T-helper 1 cell treated with Interleukin-12 subunit alpha and Interleukin-12 subunit beta and Interleukin-4 antibody, amounts not matched to agents 30 ng/mL and 1 ng/mL, for 36 hours (primary cell): Measurements from ENCODE around the gene RAF1. TPM values are rescaled to one million over a fixed set of nuclear protein-coding genes. Genes with fewer than 3 reads are reported as not detected.
"Not testable (repeated sequence)": the region's sequence is repeated elsewhere in the genome, so short reads cannot be mapped to it uniquely, and the experiment has no call there.

Experiments
- intact Hi-C: fragments of 100-400 bp; cut with micrococcal nuclease; formaldehyde crosslinking; loops from one replicate; pipeline ENCODE4 v1.15.1; 2024
- total RNA-seq: library from RNA; stranded (reverse); gene quantifications from 2 replicates; pipeline ENCODE4 v1.2.3, GENCODE V29; 2022

RAF1 gene
- total RNA-seq, 1 donor from 2014 or later: 104 TPM

DNA sequence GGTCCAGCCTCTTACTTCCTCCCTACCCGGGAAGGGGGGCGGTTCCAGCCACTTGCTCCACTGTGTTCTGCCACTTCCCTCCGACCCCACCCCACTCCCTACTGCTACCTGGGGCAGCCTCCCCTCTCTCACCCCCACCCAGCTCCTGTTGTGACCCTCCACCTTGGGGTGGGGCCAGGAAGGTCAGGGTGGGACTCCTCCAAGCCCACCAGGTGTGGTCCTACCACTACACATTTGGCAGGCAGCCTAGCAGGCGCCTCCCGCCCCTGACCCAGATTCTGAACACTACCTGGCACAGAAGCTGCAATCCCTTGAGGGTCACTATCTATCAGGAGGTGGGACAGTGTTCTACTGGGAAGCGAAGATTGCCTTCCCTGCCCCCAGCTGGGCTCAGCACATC lies 13.7 kb upstream of the RAF1 start:
- intact Hi-C loops: no loop called here

DNA sequence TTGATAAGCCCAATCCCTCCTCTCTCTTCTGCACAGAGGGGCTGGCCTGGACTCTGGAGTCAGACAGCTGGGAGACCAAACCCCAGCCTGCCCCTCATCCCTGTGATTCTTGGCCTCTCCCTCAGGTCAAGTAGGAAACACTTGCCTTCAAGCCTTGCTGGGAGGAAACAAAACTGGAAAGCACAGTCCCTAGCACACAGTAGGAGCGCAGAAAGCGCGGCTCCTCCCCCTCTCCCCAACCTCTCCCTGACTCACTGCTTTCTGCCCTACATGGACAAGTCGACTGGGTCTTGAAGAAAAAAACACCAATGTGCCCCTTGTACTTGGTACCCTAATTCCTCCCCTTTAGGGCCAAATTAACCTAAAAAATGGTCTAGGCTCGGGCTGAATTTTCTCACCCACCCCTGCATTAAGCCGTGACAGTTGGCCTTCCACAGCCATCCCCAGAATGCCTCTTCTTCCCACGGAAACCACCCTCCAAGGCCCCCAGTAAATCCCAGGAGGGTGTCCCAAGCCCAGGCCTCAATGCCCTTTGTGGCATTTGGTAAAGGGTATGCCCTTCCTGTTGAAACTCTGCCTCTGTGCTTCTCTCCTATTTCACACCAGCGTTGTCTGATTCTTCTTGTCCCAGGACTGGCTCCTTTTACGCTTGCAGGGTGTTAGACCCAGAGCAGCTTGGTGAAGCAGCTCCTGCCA lies 11.3 kb upstream of the RAF1 start:
- intact Hi-C loops: no loop called here

DNA sequence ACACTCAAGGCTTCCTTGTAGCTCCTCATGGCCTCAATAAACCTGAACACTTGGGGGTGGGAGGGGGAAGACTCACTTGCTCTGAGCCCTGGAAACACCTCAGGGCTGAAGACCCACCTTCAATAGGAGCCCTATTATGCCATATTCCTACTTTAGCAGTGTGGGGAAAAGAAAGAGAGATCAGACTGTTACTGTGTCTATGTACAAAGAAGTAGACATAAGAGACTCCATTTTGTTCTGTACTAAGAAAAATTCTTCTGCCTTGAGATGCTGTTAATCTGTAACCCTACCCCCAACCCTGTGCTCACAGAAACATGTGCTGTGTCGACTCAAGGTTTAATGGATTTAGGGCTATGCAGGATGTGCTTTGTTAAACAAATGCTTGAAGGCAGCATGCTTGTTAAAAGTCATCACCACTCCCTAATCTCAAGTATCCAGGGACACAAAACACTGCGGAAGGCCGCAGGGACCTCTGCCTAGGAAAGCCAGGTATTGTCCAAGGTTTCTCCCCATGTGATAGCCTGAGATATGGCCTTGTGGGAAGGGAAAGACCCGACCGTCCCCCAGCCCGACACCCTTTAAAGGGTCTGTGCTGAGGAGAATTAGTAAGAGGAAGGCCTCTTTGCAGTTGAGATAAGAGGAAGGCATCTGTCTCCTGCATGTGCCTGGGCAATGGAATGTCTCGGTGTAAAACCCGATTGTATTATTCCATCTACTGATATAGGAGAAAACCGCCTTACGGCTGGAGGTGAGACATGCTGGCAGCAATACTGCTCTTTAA lies 10.2 kb upstream of the RAF1 start:
- intact Hi-C loops: not testable (repeated sequence)

DNA sequence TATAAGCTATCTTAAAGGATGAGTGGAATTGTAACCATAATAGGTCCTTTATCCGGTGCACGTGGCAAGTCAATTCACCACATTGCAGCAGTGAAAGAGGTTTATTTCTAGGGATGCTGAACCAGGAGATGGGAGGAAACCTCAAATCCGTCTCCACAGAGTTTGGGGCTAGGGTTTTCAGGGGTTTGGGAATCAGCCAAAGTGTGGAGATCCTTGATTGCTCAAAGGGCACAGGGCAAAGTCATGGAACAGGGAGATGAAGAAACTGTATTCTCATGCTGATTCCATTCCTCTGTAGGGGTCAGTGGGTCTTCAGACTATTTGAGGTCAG lies 7.2 kb upstream of the RAF1 start:
- intact Hi-C loops: no loop called here

DNA sequence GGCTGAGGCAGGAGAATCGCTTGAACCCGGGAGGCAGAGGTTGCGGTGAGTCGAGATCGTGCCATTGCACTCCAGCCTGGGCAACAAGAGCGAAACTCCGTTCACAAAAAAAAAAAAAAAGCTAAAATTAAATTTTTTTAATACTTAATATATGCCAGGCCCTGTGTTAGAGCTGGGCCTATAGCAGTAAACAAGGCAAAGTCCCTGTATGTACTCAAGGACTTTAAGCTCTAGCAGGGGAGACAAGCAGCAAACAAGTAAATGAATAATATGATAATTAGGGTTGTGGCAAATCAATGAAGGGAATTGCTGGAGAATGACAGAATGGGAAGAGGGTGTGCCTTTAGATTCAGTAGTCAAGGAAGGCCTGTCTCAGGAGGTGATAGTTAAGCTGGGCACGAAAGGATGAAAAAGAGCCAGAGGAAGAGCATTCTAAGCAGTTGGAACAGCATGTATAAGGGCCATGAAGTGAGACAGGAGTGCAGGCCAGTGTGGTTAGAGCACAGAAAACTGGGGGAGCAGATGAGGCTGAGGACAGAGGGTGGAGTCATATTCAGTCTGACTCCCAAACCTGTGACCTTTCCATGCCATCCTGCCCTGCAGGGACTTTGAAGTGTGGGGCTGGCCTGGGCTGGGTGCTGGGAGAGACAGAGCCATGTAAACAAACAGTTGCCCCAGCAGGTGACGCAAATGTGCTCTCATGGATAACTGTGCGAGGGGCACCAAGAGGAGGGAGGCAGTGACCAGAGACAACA lies 6.6 kb upstream of the RAF1 start:
- intact Hi-C loops: no loop called here

DNA sequence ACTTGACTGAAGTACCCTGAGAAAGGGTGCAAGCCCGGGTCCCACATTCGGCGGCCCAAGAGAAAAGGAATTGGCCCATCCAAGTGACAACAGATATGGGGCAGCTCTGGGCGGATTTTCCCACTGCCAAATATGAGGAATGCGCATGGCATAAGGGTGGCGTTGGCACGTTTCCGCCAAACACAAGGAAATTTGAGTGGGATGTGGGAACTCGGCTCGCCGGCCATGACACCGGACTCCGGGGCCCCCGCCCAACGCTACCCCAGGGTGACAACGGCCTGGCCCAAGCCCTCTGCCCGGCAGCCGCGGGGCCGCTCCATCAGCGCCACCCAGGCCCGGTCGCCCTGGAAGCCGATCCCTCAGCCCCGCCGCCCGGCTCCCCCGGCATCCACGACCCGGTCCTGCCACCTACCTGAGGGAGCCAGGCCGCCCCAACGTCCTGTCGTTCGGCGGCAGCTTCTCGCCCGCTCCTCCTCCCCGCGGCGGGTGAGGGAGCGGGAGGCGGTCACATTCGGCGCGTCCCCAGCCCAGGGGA lies 449 bp downstream of the RAF1 start:
- intact Hi-C loops: loop anchor here (2.0 to 10.0 kb wide), 4 partner anchors 36 to 879 kb away; no protein-coding TSS in a partner anchor

DNA sequence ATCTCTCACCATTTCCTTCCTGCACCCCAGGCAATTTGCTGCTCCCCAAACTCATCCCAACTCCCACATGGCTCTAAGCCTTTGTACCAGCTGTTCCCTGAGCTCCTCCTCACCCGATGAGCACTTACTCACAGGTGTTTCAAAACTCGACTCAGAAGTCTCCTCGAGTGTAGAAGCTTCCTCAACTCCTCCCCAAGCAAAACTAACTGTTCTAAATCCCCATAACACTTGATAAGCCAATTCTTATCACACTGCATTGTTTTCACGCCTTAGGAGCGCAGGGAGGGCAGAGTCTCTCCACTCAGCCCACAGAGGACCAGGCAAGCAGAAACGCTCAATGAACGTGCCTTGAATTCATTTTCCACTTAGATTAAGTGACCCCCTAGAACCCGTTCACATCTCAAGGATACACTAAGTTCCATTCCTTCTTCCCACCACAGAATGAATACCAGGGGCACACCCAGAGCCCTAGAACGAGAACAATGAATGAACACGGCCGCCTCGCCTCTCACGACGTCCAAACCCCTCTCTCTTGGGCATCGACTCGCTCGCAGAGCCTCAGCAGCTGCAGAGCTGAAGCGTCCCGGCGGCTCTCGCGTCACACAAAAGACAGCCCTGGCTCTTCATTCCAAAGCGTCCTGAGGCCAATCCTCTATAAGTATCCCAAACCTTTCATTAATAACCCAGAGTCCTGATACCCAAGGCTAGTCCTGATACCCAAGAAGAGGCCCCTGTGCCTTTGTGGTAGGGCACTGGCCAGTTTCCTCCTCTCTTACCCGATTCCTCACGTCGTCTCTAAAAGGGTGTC lies 1.1 kb downstream of the RAF1 start:
- intact Hi-C loops: loop anchor here (2.0 to 10.0 kb wide), 4 partner anchors 35 to 878 kb away; no protein-coding TSS in a partner anchor

DNA sequence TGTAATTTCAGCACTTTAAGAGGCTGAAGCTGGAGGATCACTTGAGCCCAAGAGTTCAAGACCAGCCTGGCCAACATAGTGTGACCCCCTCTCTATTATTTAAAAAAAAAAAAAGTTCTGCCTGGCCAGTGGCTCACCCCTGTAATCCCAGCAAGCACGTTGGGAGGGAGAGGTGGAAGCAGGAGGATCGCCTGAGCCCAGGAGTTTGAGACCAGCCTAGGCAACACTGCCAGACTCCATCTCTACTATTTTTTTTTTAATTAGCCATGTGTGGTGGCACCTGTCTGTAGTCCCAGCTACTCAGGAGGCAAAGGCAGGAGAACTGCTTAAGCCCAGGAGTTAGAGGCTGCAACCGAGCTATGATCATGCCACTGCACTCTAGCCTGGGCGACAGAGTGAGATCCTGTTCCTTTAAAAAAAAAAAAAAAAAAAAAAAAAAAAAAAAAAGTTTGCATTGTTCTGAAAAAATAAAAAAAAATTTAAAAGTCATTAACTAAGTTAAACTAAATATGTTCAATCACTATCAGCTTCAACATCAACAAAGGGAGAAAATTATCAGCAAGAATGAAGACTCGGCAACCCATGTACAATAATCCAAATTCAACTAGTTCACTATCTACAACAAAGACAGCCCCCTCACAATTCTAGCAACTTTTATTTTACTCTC lies 1.9 kb downstream of the RAF1 start:
- intact Hi-C loops: loop anchor here (2.0 to 10.0 kb wide), 4 partner anchors 35 to 877 kb away; no protein-coding TSS in a partner anchor

DNA sequence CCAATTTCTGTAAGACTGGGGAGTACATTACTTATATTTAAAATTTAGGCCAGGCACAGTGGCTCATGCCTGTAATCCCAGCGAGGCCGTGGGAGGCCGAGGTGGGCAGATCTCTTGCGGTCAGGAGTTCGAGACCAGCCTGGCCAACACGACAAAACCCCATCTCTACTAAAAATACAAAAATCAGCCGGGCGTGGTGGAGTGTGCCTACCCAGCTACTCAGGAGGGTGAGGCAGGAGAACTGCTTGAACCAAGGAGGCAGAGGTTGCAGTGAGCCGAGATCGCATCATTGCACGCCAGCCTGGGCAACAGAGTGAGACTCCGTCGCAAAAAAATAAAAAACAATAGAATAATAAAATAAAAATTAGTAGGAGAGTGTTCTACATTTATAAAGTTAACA lies 2.5 kb downstream of the RAF1 start:
- intact Hi-C loops: loop anchor here (5.0 to 10.0 kb wide), 3 partner anchors 34 to 877 kb away; no protein-coding TSS in a partner anchor

DNA sequence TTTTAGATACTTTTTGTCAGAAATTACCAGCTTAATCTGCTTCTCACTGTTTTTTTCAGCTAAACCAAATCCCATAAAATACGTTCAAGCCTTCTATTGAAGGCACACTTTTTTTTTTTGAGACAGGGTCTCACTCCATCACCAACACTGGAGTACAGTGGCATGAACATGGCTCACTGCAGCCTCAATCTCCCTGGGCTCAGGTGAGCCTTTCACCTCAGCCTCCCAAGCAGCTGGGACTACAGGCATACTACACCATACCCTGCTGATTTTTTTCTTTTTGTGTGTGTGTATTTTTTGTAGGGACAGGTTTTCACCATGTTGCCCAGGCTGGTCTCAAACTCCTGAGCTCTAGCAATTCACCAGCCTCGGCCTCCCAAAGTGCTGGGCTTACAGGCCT lies 3.7 kb downstream of the RAF1 start:
- intact Hi-C loops: loop anchor here (5.0 to 10.0 kb wide), 3 partner anchors 33 to 875 kb away; no protein-coding TSS in a partner anchor

DNA sequence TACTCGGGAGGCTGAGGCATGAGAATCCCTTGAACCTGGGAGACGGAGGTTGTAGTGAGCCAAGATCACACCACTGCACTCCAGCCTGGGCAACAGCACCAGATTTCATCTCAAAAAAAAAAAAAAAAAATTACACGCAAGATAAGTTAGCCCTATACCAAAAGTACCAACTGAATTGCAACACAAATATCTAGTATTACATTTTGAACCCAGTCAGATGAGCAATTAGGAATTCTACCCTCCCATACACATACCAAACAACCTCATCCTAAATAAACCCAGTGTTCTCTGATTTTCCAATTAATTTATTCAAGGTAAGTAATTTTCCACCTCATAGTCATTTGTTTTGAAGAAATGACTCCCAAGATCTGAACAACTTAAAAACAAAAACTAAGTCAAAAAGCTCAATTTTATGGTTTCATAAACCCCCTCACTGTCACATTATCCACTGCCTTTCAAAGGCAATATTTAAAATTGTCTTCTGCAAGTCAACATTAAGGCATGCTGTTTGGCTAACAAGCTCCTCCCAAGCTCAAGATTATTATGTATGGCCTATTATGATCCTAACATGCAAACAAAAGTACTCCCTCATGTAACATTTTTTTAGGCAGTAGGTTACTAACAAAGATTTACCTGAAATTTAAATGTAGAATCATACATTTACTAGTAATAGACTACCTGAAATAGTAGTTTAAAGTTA lies 4.5 kb downstream of the RAF1 start:
- intact Hi-C loops: loop anchor here (5.0 to 10.0 kb wide), 3 partner anchors 32 to 875 kb away; no protein-coding TSS in a partner anchor

DNA sequence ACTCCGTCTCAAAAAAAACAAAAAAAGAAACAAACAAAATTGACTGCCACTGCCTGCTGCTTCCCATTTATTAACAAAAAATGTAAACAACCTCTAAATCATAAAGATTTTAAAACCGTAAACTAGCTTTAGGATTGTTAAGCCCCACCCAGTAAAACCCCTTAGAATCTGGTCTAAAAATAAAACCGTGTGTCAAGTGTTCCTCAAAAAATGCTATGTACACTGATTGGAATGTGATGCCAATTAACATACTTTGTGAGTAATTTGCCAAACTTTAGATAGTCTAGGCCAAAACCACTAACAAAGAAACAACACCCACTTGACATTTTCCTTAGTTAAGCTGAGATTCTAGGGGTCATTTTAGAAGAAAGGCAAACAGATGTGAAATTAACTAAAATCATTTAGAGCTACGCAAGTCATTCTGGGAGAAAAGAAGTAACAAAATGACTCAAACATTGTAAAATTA lies 5.3 kb downstream of the RAF1 start:
- intact Hi-C loops: no loop called here

DNA sequence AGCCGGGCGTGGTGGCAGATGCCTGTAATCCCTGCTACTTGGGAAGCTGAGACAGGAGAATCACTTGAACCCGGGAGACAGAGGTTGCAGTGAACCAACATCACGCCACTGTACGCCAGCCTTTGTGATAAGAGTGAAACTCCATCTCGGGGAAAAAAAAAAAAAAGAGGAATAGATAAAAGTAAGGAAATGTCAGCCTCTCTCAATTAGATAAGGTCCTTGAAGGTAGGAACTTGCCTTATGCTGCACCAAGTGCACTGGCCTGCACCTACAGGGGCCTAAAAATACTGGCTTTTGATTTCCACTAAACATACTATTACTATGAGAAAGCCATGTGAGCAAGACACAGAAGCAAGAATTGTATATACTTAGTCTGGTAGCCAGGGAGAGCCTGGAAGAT lies 7.1 kb downstream of the RAF1 start:
- intact Hi-C loops: no loop called here

DNA sequence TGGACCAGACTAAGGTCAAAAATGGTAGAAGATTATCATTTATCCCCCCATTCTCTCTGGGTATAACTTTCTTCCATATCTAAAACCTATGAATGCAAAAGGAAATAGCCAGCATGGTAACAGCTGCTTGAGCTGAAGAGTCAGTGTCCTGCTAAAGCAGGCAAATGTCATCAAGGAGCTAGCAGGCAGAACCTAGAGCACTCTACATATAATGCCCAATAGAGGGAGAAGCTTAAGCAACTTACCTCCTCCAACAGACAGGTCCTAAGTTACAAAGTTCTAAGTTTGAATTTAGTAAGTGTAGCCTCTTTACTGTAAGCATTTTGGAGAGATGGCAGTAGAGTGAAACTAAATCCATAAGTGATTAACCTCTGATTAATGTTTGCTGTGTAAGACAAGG lies 7.7 kb downstream of the RAF1 start:
- intact Hi-C loops: no loop called here

DNA sequence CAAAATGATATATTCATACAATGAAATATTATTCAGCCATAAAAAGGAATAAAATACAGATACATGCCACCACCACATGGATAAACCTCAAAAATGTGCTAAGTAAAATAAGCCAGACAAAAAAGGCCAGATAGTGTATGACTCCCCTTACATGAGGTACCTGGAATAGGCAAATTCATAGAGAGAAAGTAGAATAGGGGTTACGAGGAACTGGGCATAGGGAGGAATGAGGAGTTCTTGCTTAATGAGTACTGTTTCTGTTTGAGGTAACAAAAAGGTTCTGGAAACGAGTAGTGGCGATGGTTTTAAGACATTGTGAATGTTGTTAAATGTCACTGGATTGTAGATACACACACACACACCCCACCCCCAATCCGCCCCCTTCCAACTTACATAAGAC lies 8.2 kb downstream of the RAF1 start:
- intact Hi-C loops: no loop called here

DNA sequence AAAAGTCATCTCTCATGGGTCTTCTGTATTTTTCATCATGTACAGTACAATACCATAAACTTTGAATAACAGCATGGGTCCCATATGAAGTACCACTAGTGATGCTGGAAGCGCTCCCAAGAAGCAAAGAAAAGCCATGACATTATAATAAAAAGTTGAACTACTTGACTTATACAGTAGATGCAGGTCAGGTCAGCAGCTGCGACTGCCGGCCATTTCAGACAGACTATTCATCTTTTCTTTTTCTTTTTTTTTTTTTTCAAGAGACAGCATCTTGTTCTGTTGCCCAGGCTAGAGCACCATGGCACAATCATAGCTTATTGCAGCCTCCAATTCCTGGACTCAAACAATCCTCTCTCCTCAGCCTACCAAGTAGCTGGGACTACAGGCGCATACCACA lies 10.2 kb downstream of the RAF1 start:
- intact Hi-C loops: no loop called here

DNA sequence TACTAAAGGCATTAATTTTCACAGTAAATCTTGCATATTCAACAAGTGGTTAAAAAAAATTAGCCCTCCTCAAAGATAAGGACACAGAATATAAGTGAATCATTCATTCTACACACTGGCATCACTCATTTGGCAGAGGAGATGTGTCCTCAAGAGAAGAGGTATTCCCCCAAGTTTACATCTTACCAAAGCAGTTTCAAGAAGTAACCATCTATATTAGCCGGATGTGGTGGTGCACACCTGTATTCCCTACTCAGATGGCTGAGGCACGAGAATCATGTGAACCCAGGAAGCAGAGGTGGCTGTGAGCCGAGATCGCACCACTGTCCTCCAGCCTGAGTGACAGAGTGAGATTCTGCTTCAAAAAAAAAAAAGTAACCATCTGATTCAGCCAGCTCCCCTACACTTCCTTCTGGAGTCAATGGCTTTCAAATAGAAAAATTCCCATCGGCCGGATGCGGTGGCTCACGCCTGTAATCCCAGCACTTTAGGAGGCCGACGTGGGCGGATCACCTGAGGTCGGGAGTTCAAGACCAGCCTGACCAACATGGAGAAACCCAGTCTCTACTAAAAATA lies 15.4 kb downstream of the RAF1 start:
- intact Hi-C loops: no loop called here

DNA sequence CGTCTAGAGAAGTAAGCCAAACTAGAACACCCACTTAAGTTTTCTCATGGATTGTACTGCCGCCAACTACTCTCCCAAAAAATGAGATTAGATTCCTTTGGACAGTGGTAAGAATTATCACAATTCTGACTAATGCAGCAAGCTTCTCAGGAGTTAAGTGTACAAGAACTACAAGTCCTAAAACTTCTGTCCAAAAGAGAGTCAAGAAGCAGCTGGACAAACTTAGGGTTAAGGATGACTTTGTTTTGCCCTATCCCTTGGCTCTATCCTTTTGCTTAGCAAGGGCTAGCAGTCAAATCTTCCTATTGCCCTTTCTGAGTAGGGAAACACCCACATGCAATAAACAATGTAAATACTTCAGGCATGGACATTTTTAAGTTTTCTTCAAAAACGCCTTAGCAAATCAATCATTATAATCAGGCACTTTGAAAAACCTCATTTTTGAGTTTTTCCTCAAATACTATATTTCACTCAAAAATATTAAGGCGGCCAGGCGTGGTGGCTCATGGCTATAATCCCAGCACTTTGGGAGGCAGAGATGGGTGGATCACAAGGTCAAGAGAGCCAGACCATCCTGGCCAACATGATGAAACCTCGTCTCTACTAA lies 19.5 kb downstream of the RAF1 start:
- intact Hi-C loops: no loop called here

DNA sequence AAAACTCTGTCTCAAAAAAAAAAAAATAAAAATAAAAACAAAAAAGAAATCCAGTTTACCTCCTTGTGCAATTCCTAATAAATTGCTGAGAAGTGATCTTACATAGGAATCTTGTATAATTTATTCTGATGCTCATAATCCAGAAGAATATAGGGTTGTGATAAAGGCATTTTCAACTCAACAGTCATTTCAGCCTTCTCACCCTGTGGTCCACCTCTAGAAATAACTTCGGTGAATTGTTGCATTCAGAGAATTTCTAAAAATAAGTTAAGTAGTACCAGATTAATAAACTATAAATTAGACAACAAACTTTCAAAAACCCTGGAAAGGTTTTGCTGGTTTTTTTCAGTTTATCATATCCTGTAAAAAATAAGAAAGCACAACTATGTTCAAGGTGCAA lies 20.2 kb downstream of the RAF1 start:
- intact Hi-C loops: no loop called here
